ENCODE results near the gene DLG2.
A peak's percentile ranks its signal among the peaks of the same experiment; 100 is the strongest.
"Not testable (repeated sequence)": the region's sequence is repeated elsewhere in the genome, so short reads cannot be mapped to it uniquely, and the experiment has no call there.

DLG2 gene

GRCh38 chr11:85634747-85635146, 7.6 kb upstream of the DLG2 start:
- no peak for FAIRE-seq

- no peak for FAIRE-seq
These were observed 1.7 kb upstream of the DLG2 start for GRCh38 chr11:85628771-85629341.

- FAIRE-seq, result peak; percentile 58
These were observed 1.0 kb upstream of the DLG2 start, which contains the start of gene TMEM126B for GRCh38 chr11:85627998-85628770. TSS of gene TMEM126B (plus strand) at chr11:85628593. CDS start at chr11:85628608, 15 bp downstream.

- FAIRE-seq, result no peak
These were observed 648 bp downstream of the DLG2 start for GRCh38 chr11:85626496-85626895.

GRCh38 chr11:85620256-85620655, 6.9 kb downstream of the DLG2 start:
- no peak for FAIRE-seq

- FAIRE-seq, result no peak
These were observed 7.6 kb downstream of the DLG2 start for GRCh38 chr11:85619499-85619898.

DNA sequence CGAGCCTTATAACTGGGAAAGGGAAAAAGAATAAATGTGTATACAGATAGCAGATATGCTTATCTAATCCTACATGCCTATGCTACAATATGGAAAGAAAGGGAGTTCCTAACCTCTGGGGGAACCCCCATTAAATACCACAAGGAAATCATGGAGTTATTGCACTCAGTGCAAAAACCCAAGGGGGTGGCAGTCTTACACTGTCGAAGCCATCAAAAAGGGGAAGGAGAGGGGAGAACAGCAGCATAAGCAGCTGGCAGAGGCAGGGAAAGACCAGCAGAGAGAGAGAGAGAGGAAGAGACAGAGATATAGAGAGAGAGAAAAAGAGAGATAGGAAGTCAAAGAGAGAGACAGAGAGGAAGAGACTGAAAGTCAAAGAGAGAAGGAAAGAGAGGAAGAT, 15.5 kb downstream of the DLG2 start:
- not testable (repeated sequence) for FAIRE-seq

- not testable (repeated sequence) for FAIRE-seq
These were observed 17.9 kb downstream of the DLG2 start for GRCh38 chr11:85609286-85609685.

DNA sequence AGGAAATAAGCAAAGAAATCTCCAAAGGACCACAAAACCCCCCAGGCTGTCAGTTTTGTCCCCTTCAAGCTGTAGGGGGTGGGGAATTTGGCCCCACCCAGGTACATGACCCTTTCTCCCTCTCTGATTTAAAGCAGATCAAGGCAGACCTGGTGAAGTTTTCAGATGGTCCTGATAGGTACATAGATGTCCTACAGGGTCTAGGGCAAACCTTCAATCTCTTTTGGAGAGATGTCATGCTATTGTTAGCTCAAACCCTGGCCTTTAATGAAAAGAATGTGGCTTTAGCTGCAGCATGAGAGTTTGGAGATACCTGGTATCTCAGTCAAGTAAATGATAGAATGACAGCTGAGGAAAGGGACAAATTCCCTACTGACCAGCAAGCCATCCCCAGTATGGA, 18.5 kb downstream of the DLG2 start:
- not testable (repeated sequence) for FAIRE-seq

DNA sequence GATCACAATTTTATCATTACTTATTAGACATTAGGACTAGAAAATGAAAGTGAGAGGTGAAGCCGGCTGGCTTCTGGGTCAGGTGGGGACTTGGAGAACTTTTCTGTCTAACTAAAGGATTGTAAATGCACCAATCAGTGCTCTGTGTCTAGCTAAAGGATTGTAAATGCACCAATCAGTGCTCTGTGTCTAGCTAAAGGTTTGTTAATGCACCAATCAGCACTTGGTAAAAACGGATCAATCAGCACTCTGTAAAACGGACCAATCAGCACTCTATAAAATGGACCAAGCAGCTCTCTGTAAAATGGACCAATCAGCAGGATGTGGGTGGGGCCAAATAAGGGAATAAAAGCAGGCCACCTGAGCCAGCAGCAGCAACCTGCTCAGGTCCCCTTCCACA, 20.9 kb downstream of the DLG2 start:
- FAIRE-seq, result not testable (repeated sequence)

DNA sequence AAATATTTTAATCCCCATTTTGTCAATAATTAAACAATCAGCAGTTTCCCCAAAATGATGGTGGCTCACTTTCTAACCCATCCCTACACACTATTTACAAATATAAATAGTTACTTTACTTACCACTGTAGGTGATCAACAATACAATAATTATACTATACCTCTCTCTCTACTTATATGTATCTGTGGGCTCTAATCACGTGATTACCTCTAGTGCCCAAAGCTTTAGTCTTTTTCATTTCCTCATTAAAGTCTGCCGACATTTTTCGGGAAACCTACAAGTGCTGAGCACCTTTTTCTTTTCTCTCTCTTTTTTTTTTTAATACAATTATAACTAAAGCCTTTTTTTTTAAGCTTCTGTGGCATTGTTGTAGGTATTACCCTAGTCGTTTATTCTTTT, 23.9 kb downstream of the DLG2 start:
- no peak for FAIRE-seq

- no peak for FAIRE-seq
These were observed 24.5 kb downstream of the DLG2 start for GRCh38 chr11:85602526-85603213.

DNA sequence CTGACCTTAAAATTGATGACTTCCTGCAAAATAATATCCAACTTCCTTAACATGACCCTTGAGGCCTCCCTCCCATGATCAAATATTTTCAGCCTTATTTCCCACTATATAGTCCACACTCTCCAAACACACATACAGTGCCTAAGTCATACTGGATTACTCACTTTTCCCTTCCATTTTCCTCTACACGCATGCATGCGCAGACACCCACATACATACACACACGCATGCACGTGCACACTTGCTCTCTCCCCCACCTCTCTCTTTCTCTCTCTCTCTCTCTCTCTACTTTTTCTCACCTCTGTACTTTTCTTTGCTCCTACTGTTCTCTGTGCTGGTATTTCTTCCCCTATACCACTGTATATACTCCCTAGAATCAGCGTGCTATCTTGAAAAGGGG, 28.1 kb downstream of the DLG2 start:
- FAIRE-seq, result no peak

- no peak for FAIRE-seq
These were observed 30.3 kb downstream of the DLG2 start for GRCh38 chr11:85596886-85597285.

DNA sequence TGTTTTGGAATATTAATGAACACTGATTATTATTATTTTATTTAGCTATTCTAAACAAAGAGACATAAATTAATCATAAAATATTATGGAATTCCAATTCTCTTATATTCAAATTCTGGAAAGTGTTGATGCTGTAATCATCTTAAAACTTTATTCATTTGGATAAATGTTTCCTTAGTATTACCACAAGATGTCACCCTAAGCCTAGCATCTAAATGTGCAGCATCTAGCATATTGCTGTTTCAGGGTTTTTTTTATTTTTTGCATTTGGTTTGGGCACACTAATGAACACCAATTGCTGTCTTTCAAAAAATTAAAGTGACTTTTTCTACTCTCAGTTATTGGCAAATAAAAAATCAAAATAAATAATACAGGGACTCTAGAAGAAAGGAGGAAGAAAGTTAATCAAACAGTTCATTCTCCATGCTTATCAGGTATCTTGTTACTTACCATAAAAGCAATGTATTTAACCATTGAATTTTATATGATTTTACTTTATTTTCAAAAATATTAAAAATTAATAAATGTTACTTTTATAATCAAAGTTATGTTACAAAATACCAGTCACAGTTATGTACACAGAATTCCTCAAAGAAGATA, 31.8 kb downstream of the DLG2 start:
- peak; percentile 79 for FAIRE-seq

DNA sequence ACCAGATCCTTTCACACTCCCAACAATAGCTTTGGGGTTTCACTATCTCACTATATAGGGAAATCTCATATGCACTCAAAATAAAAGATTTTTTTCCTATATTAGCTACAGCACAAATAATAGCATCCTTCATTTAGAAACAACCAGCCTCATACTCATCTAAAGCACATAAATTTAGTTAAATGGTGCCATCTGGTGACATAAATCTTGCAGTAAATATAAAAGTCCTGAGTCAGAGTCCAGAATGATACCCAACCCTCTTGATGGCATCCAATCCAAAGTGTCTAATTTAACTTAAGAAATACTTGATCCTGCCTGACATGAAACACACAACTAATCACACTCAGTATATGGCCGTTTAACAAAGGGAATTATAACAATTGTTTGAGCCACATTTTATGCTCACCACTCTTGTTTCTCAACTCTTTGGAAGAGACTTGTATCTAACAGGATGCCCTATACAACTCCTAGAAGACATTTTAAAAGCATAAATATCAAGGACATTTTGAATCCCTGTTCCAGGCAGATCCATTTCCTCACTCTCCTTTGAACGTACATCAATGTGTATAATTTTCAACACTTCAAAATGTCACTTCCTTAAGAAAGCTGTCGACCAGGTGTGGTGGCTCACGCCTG, 36.2 kb downstream of the DLG2 start:
- FAIRE-seq, result no peak

DNA sequence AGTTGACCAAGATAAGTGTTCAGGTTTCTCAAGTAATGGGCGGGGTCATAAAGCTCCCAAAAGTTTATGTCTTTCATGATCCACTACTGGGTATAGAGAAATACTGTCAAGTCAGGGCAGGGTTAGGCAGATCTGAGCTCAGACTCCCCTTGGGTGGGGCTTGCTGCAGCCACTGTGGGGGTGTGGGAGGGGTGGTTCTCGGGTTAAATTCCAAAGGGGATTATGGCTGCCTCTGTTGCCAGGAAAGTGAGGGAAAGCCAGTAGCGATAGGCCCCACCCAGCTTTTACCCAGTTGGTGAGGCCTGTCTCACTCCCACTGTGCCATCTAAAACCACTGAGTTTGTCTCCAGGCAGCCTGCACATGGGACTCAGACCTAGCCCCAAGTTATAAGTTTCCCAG, 37.8 kb downstream of the DLG2 start:
- no peak for FAIRE-seq

DNA sequence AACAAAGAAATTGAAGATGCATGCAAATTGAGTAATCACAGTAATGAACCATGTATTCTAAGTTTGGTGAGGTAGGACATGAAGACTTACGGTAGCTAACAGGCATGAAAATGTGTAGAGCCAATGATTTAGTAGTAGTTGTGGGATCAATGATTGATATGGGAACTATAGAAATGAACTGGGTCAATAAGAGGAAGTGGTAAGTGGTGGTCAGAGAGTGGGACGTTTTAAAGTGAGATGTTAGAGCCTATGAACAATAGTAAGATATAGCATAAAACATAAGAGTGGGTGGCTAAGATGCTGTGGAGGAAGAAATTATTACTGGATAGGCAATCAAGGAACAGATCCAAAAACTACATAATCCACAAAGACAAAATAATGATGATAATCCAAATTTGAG, 45.0 kb downstream of the DLG2 start:
- no peak for FAIRE-seq

GRCh38 chr11:85575388-85575787, 51.8 kb downstream of the DLG2 start:
- no peak for FAIRE-seq

DNA sequence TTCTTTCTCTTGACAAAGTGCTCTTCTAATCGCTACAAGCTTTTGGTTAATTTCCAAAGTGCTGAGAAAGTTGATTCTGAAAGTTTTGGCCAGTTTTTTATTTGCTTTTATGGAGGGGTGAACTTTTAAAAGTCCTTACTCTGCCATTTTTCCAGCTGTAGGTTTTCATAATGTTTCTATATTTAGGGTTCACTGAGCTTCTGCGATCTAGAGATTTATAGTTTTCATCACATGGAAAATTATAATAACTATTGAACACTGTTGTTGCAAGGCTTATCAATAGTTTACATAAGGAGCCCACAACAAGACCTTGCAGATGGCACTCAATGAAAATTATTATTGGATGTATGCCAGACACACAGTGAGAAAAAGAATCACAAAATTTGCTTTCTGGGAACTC, 55.1 kb downstream of the DLG2 start:
- no peak for FAIRE-seq

DNA sequence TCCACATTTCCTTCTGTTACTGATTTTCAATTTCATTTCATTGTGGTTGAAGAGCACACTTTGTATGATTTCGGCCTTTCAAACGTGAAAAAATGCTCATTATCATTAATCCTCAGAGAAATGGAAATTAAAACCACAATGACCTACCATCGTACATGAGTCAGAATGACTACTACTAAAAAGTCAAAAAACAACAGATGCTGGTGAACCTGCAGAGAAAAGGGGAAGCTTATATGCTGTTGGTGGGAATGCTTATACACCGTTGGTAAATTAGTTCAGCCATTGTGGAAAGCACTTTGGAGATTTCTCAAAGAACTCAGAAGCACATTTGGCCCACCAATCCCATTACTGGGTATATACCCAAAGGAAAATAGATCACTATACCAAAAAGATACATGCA, 57.6 kb downstream of the DLG2 start:
- FAIRE-seq, result no peak

- no peak for FAIRE-seq
These were observed 68.7 kb downstream of the DLG2 start for GRCh38 chr11:85558411-85558810.

- no peak for FAIRE-seq
These were observed 75.3 kb downstream of the DLG2 start for GRCh38 chr11:85551881-85552280.
